Duodenal mucosa (tissue), 2 donors: ENCODE measurements around the gene METRN.

Experiments
- H3K27ac ChIP-seq: one replicate; pipeline ENCODE4 v1.7.0; 2013; ENCODE audit warnings: low read depth, low read length
- H3K27me3 ChIP-seq, 2 donors: one replicate each; pipeline ENCODE4 v1.7.0; 2013; ENCODE audit warnings: low read length in 2 of 2, control low read depth in 1 of 2; ENCODE audit not compliant: insufficient read depth in 2 of 2, control insufficient read depth in 1 of 2
- H3K36me3 ChIP-seq, 2 donors: one replicate each; pipeline ENCODE4 v1.7.0; 2013; ENCODE audit warnings: low read length in 2 of 2, control low read depth in 1 of 2; ENCODE audit not compliant: insufficient read depth in 2 of 2, control insufficient read depth in 1 of 2
- H3K4me1 ChIP-seq, 2 donors: one replicate each; pipeline ENCODE4 v1.7.0; 2013; ENCODE audit warnings: low read length in 2 of 2, control low read depth in 1 of 2; ENCODE audit not compliant: insufficient read depth in 2 of 2, control insufficient read depth in 1 of 2
- H3K4me3 ChIP-seq, 2 donors: one replicate each; pipeline ENCODE4 v1.7.0; 2013; ENCODE audit warnings: low read length in 2 of 2, low read depth in 1 of 2
- H3K9ac ChIP-seq, 2 donors: one replicate each; pipeline ENCODE4 v1.7.0; 2013; ENCODE audit warnings: low read length in 2 of 2, low read depth in 1 of 2
- H3K9me3 ChIP-seq, 2 donors: one replicate each; pipeline ENCODE4 v1.7.0; 2013; ENCODE audit warnings: low read length in 2 of 2, control low read depth in 1 of 2; ENCODE audit not compliant: control insufficient read depth in 1 of 2

METRN gene

DNA sequence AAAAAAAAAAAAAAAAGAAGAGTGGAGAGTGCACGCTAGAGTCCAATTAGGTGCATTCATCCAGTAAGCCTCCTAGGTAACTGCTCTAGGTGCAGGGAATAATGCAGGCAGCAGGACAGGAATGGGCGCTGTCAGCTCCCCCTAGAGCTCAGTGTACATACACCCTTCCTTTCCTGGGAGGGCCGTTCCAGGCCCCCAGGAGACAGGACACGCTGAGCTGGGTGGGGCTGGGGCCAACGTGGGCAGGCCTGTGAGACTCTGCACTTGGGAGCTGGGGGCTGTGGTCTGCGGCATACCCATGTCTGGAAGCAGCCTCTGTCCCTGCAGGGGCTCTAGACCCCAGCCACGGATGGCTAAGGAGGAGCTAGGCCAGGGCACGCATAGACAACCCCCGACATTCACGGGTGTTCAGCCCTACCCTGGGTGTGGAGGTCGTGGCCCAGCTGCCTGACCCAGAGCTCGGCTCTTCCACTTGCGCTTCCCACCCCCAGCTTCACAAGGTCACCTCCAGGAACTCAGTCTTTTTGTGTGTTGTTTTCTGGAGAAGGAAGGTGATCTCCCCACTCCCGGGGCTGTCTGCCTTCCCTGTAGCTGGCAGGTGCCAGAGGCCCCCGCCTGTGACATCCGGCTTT, 5.0 kb downstream of the METRN start:
- no peak overlapping the region for H3K27ac ChIP-seq
- no peaks in the 10 kb centered on the region for H3K9me3 ChIP-seq
- peaks cover 12 to 22% of the 10 kb centered on the region in 2 donors for H3K27me3 ChIP-seq
- H3K9ac ChIP-seq: peak overlapping the region; percentile 63 to 77
- H3K4me1 ChIP-seq: peaks cover 27 to 41% of the 10 kb centered on the region in 2 donors
- no peaks in the 10 kb centered on the region for H3K36me3 ChIP-seq
- peak overlapping the region; percentile 76 to 77 for H3K4me3 ChIP-seq

DNA sequence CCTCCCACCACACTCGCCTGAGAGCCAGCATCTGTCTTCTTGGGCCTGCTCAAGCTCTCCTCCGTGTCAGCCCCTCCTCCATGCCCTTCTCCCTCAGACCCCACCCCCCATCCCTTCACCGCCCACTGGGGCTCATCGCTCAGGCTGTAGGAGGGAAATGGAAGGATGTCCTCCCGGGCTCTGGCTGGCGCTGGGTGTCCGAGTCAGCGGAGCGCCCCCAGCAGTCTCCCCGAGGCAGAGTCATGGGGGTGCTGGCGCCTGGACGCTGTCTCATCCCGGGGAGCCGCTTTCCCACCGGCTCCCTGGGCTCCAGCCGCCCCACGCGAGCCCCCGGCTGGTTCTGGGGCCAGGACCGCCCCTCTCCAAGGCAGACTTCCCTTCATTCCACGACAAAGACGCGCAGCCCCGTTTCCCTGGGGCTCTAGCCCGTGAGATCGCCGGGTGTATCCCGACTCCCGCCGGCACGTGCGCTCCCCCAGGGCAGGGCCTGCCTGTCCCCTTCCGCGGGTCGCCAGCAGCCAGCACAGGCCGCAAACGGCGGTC, 5.6 kb downstream of the METRN start:
- Histone ChIP-seq H3K27ac (peak overlapping the region; percentile 75), H3K4me3 (peak overlapping the region; percentile 76 to 77), H3K27me3 (peaks cover 15 to 28% of the 10 kb centered on the region in 2 donors), H3K36me3 (no peaks in the 10 kb centered on the region), H3K9ac (peak overlapping the region; percentile 63 to 77), H3K4me1 (peaks cover 27 to 41% of the 10 kb centered on the region in 2 donors), H3K9me3 (no peaks in the 10 kb centered on the region)

DNA sequence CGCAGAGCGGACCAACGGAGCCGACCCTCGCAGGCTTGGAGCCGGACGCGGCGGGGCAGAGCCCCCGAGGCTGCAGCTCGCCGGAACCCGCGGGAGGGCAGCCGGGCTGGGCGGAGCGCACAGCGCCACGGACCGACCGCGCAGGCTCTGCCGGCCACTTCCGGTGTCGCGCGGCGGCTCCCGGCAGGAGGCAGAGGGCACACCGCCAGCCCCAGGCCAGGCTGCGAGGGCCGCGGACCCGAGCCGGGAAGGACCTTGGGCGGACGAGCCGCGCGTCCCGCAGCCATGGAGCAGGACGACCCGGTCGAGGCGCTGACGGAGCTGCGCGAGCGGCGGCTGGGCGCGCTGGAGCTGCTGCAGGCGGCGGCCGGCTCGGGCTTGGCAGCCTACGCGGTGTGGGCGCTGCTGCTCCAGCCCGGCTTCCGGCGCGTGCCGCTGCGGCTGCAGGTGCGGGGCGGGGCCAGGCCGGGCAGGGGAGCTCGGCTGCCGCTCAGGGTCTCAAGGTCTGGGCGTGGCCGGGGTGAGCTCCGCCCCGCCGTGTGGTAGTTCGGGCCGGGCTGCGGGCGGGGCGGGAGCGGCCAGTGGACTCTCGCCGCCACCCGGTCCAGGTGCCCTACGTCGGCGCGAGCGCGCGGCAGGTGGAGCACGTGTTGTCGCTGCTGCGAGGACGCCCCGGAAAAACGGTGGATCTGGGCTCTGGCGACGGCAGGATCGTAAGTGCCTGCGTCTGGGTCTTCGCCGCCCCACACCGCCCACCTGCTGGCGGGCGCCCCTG, 6.3 kb downstream of the METRN start, which contains the start of gene ANTKMT:
TSS of gene ANTKMT (plus strand) at position 157 of the 775 bp plus-strand sequence. CDS start at position 286, 129 bp downstream.
- Histone ChIP-seq H3K4me1 (peaks cover 24 to 39% of the 10 kb centered on the region in 2 donors), H3K27ac (peak within 1 kb of the TSS; percentile 75), H3K27me3 (peaks cover 18 to 30% of the 10 kb centered on the region in 2 donors), H3K9ac (peak within 1 kb of the TSS; percentile 63 to 77), H3K36me3 (no peaks in the 10 kb centered on the region), H3K9me3 (no peaks in the 10 kb centered on the region), H3K4me3 (peak within 1 kb of the TSS; percentile 76 to 77)

DNA sequence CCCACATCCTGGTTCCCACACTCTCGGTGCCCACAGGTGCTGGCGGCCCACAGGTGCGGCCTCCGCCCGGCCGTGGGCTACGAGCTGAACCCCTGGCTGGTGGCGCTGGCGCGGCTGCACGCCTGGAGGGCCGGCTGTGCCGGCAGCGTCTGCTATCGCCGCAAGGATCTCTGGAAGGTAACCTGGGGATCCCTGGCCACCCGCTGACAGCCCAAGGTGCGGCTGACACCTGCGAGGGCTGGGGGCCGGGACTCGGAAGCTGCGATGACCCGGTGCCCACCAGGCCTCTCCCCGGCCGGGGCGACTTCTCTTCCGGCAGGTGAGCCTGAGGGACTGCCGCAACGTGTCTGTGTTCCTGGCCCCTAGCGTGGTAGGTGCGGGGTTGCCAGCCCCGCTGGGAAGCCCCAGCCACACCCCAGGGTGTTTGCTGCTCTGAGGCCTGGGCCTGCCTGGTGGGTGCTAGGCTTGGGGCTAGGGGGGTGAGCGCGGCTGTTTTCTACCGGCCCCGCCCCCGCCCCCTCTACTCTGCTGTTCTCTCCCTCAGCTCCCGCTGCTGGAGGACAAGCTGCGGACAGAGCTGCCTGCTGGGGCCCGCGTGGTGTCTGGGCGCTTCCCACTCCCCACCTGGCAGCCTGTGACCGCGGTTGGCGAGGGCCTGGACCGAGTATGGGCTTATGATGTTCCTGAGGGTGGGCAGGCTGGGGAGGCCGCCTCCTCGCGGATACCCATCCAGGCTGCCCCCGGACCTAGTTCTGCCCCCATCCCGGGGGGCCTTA, 7.0 kb downstream of the METRN start:
- Histone ChIP-seq H3K27me3 (peaks cover 15 to 27% of the 10 kb centered on the region in 2 donors), H3K27ac (no peak overlapping the region), H3K4me3 (peak overlapping the region; percentile 76 to 77), H3K9me3 (no peaks in the 10 kb centered on the region), H3K4me1 (peaks cover 20 to 39% of the 10 kb centered on the region in 2 donors), H3K36me3 (no peaks in the 10 kb centered on the region), H3K9ac (no peak overlapping the region)

DNA sequence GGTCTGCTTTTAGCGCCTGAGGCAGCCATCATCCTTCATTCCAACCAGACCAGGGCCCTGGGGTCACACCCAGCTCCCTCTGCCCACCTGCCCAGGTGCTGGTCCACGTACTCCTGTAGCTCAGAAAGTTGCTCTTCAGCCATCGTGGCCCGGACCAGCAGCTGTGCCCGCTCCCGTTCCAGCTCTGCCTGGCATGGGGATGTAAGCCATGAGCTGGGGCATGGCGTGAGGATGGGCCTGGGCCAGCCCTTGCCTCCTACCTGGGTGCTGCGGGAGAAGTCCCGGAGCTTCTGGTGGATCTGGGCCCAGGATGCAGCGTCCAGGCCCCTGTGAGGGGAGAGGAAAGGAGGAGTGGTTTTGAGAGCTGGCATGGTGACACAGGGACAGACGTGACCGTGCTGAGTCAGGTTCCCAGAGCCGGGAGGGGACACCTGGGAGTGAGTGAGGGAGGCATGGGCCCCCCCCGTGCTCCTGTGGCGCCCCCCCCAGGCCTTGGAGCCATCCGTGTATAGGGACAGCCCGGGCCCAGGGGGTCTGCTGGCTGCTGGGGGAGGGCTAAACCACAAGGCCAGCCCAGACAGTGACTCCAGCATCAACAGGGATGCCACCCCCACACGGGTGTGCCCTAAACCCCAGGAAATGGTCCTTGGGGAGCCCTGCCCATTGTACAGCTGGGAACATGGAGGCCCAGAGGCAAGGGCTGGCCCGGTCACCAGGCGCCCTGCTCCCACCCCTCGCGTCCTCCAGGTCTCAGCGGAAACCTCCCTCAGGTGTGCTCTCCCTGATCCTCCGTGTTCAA, 8.1 kb downstream of the METRN start:
- no peaks in the 10 kb centered on the region for H3K36me3 ChIP-seq
- H3K4me3 ChIP-seq: no peak overlapping the region
- no peak overlapping the region for H3K9ac ChIP-seq
- peaks cover 15 to 26% of the 10 kb centered on the region in 2 donors for H3K27me3 ChIP-seq
- H3K9me3 ChIP-seq: no peaks in the 10 kb centered on the region
- H3K27ac ChIP-seq: no peak overlapping the region
- H3K4me1 ChIP-seq: peaks cover 20 to 45% of the 10 kb centered on the region in 2 donors

DNA sequence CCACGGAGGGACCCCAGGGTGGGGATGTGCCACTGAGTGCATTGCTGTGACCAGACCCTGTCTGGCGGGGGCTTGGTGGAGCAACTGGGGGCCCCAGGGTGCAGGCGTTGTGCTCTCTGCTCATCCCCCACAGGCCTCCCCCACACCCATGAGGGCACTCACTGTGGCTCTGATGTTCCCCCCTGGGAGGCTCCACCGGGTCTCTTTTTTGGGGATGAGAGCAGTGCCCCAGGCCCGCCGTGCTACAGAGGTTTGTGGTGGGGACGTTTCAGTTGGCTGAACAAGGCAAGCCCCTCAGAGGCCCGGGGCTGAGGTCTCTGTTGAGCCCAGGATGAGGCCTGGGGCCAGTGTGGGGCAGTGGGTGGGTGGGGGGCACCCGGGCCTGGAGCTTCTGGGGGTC, 8.8 kb downstream of the METRN start:
- H3K4me3 ChIP-seq: no peak overlapping the region
- H3K36me3 ChIP-seq: no peaks in the 10 kb centered on the region
- H3K4me1 ChIP-seq: peaks cover 15 to 42% of the 10 kb centered on the region in 2 donors
- no peaks in the 10 kb centered on the region for H3K9me3 ChIP-seq
- no peak overlapping the region for H3K9ac ChIP-seq
- no peak overlapping the region for H3K27ac ChIP-seq
- peaks cover 15 to 22% of the 10 kb centered on the region in 2 donors for H3K27me3 ChIP-seq

DNA sequence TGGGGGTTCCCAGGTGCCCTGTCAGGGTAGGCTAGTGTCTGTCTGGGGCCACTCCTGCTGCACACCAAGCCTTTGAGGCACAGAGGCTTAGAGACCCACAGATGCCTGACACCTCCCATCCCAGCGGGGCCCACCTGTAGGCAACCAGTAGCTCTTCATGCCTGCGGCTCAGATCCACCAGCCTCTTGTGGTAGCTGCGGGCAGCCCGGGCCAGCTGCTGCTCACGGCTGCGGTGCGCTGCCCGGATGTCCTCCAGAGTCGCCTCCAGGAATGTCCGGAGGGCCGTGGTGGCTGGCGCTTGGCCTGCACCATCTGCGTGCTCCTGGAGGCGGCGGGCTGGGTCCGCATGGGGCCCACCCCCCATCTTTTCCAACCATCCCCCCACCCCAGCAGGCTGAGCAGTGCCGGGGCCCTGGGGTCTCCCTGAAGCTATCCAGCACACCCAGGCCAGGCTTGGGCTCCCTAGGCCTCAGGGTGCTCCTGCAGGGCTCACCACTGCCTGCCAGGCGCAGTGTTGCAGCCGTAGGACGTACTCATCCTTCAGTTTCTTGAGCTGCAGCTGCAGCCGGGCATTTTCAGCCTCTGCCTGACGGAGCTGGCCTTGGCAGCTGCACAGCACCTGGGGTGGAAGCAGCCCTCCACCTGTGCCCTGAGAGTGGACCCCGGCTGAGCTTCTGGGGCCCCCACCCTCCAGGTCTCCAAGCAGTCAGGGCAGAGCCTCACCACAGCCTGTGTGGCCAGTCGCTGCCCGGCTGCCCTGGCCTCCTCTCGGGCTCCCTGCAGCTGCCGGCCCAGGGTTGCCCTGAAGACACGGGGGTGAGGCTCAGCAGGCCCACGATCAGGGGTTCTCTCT, 9.5 kb downstream of the METRN start:
- Histone ChIP-seq H3K4me1 (peaks cover 8 to 35% of the 10 kb centered on the region in 2 donors), H3K4me3 (no peak overlapping the region), H3K27ac (no peak overlapping the region), H3K36me3 (no peaks in the 10 kb centered on the region), H3K9ac (no peak overlapping the region), H3K9me3 (no peaks in the 10 kb centered on the region), H3K27me3 (peaks cover 15 to 22% of the 10 kb centered on the region in 2 donors)

DNA sequence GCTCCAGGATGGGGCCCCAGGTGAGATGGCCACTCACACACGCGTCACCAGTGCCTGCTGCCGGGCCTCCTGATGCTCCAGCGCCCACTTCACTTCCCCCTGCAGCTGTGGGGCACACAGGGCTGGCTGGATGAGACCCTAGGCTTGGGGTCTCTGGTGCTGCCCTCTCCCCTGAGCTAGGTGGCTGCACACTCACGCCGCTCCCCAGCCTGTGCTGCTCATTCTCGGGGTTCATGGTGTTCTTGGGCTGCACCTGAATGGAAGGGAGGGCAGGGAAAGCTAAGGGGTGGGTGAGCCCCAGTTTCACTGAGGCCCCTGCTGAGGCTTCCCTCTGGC, 10.1 kb downstream of the METRN start:
- no peaks in the 10 kb centered on the region for H3K36me3 ChIP-seq
- H3K9ac ChIP-seq: no peak overlapping the region
- no peaks in the 10 kb centered on the region for H3K9me3 ChIP-seq
- peaks cover 4 to 30% of the 10 kb centered on the region in 2 donors for H3K4me1 ChIP-seq
- no peak overlapping the region for H3K4me3 ChIP-seq
- H3K27ac ChIP-seq: no peak overlapping the region
- peaks cover 15 to 22% of the 10 kb centered on the region in 2 donors for H3K27me3 ChIP-seq
